GM18520 (cell line): ENCODE results near the gene OR13C8.

ENCODE experiments used
- ATAC-seq: cut with Tn5 transposase; IDR thresholded peaks from one replicate; pipeline ENCODE4 v1.9.1; 2021; ENCODE audit not compliant: unreplicated experiment

Gene OR13C8

GRCh38 chr9:104608336-104608735 is 39.4 kb downstream of the OR13C8 start:
- ATAC-seq: no peak

- no peak for ATAC-seq
Measured at GRCh38 chr9:104611213-104611612, 42.2 kb downstream of the OR13C8 start.

DNA sequence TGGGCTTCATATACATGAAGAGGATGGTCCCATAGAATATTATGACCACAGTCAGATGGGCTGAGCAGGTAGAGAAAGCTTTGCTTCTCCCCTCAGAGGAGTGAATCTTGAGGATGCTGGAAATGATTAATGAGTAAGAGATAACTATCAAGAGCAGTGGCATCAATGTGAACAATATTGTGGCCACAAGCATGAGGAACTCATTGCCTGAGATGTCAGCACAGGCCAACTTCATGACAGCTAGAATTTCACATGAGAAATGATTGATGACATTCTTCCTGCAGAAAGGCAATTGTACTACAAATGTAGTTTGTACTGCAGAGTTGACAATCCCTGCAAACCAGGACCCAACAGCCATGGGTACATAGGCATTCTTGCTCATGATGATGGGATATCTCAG is 48.5 kb downstream of the OR13C8 start:
- ATAC-seq: no peak

DNA sequence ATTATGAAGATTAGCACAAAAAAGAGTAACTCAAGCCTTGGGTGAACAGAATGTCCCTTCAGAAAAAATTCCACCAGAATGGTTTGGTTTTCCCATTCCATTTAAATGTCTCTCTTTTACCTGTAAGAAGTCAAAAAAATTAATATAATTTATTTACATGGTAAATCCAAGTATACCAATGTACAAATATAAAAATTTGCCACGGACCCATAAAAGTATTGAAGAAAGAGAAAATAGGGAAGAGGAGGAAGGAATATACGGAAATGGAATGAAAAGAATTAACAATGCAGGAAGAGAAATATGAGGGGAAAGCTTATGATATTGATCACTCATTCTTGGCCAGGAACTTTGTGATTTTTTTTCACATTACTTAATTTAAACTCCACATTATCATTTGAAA is 49.1 kb downstream of the OR13C8 start, which contains the start of gene OR13C9:
OR13C9 (minus strand) TSS at position 101 of the 400 bp plus-strand sequence; CDS start at position 101, 0 bp downstream.
- no peak for ATAC-seq
